B cell (primary cell): ENCODE results near the gene DNAJC11. TPM values are rescaled to one million over a fixed set of nuclear protein-coding genes. Genes with fewer than 3 reads are reported as not detected.

ENCODE experiments used
- ATAC-seq: fragments of 200-7000 bp; cut with Tn5 transposase; one replicate; pipeline ENCODE4 v1.10.0; 2021; ENCODE audit warnings: low read depth, mild to moderate bottlenecking, moderate number of reproducible peaks, moderate library complexity
- CTCF ChIA-PET: fragments of 350-600 bp; sonication (Branson Sonifier 250); formaldehyde crosslinking; loops from one replicate; lab custom pipeline; 2021; ENCODE audit warnings: antibody characterized with exemption, inconsistent platforms; lab: Charles Lee
- POLR2A ChIA-PET: fragments of 350-600 bp; sonication (Branson Sonifier 250); formaldehyde crosslinking; loops from one replicate; lab custom pipeline; 2021; ENCODE audit warnings: antibody characterized with exemption; lab: Charles Lee
- DNase-seq: peaks from one replicate; pipeline ENCODE4 v3.0.0; 2013
- H2AFZ ChIP-seq: 2 replicates; pipeline ENCODE4 v1.6.1; 2012; ENCODE audit warnings: mild to moderate bottlenecking, low read depth, low read length; ENCODE audit not compliant: insufficient read depth, poor library complexity, severe bottlenecking
- H3K27ac ChIP-seq, 2 donors: 1 replicate in 1 of 2; 2 replicates in 1 of 2; pipeline ENCODE4 v1.5.1; 2012 to 2013; ENCODE audit warnings: low read length in 2 of 2, mild to moderate bottlenecking in 2 of 2, moderate library complexity in 1 of 2
- H3K27me3 ChIP-seq, 4 experiments: fragments of 200-600 bp in 1 of 4; sonication (generic) in 1 of 4; replicated peaks in 1 of 4; 1 replicate in 2 of 4; 2 replicates in 2 of 4; pipeline versions ENCODE4 v1.6.1 to v1.7.0; 2013 to 2016; ENCODE audit warnings: low read length in 3 of 4, mild to moderate bottlenecking in 2 of 4, mixed read lengths in 1 of 4, moderate library complexity in 1 of 4; ENCODE audit not compliant: insufficient read depth in 4 of 4, control insufficient read depth in 3 of 4; ENCODE audit errors: control extremely low read depth in 1 of 4
- H3K36me3 ChIP-seq, 2 experiments: replicated peaks in 1 of 2; 1 replicate in 1 of 2; 2 replicates in 1 of 2; pipeline versions ENCODE4 v1.6.1 to v1.7.1; 2013; ENCODE audit warnings: low read length in 1 of 2; ENCODE audit not compliant: insufficient read depth in 2 of 2, control insufficient read depth in 1 of 2; ENCODE audit errors: control extremely low read depth in 1 of 2, extremely low read depth in 1 of 2
- H3K4me1 ChIP-seq, 2 donors: fragments of 200-600 bp in 1 of 2; sonication (generic) in 1 of 2; 1 replicate in 1 of 2; 2 replicates in 1 of 2; pipeline versions ENCODE4 v1.5.1 to v1.6.1; 2013 to 2017; ENCODE audit warnings: low read length in 2 of 2; ENCODE audit not compliant: control insufficient read depth in 2 of 2, insufficient read depth in 2 of 2
- H3K4me2 ChIP-seq: replicated peaks from 2 replicates; pipeline ENCODE3; 2012; ENCODE audit warnings: mild to moderate bottlenecking, low read depth, low read length; ENCODE audit not compliant: poor library complexity, severe bottlenecking
- H3K4me3 ChIP-seq, 5 experiments: fragments of 200-600 bp in 1 of 5; sonication (generic) in 1 of 5; 1 replicate in 3 of 5; 2 replicates in 2 of 5; pipeline versions ENCODE4 v1.5.1 to v1.7.0; 2011 to 2016; ENCODE audit warnings: low read length in 4 of 5, mild to moderate bottlenecking in 4 of 5, low read depth in 2 of 5, control low read depth in 1 of 5, moderate library complexity in 1 of 5; ENCODE audit not compliant: insufficient read depth in 1 of 5; ENCODE audit errors: control extremely low read depth in 1 of 5, extremely low read depth in 1 of 5
- H3K79me2 ChIP-seq: fragments of 200-600 bp; sonication (generic); one replicate; pipeline ENCODE4 v1.6.0; 2016; ENCODE audit warnings: low read length; ENCODE audit not compliant: control insufficient read depth, insufficient read depth
- H3K9ac ChIP-seq: fragments of 200-600 bp; sonication (generic); 2 replicates; pipeline ENCODE4 v1.6.1; 2017; ENCODE audit warnings: mild to moderate bottlenecking, low read length, moderate library complexity
- H3K9me3 ChIP-seq, 3 donors: one replicate each; pipeline versions ENCODE4 v1.6.1 to v1.7.1; 2013; ENCODE audit warnings: low read length in 2 of 3; ENCODE audit not compliant: control insufficient read depth in 2 of 3, insufficient read depth in 1 of 3; ENCODE audit errors: control extremely low read depth in 1 of 3
- H4K20me1 ChIP-seq: 2 replicates; pipeline ENCODE4 v1.6.0; 2012; ENCODE audit warnings: mild to moderate bottlenecking, low read length; ENCODE audit not compliant: insufficient read depth, control insufficient read depth, poor library complexity, severe bottlenecking
- H3K27ac Mint-ChIP-seq: one replicate; pipeline ENCODE4 v1.8.0; 2021; ENCODE audit warnings: mixed read lengths
- H3K27me3 Mint-ChIP-seq: one replicate; pipeline ENCODE4 v1.8.0; 2021; ENCODE audit warnings: mixed read lengths
- H3K4me1 Mint-ChIP-seq: one replicate; pipeline ENCODE4 v1.8.0; 2021; ENCODE audit warnings: mixed read lengths
- H3K4me3 Mint-ChIP-seq: one replicate; pipeline ENCODE4 v1.8.0; 2021; ENCODE audit warnings: mixed read lengths
- H3K9me3 Mint-ChIP-seq: one replicate; pipeline ENCODE4 v1.8.0; 2022; ENCODE audit warnings: mixed read lengths; ENCODE audit not compliant: insufficient read depth
- CTCF ChIP-seq: fragments of 200-600 bp; IDR thresholded peaks from one replicate; pipeline ENCODE4 v1.8.0; 2022; ENCODE audit warnings: antibody characterized with exemption, mild to moderate bottlenecking
- EZH2 ChIP-seq: IDR thresholded peaks from 2 replicates; pipeline ENCODE4 v1.6.1; 2012; ENCODE audit warnings: borderline replicate concordance, low read depth, mild to moderate bottlenecking, moderate library complexity, low read length; ENCODE audit not compliant: insufficient read depth, poor library complexity, severe bottlenecking
- WGBS: methylation state at CpG from one replicate; pipeline ENCODE4 v1.1.5; 2013; ENCODE audit warnings: missing lambda C conversion rate; ENCODE audit not compliant: insufficient coverage; 5-methylcytosine and 5-hydroxymethylcytosine counted together
- intact Hi-C: fragments of 100-400 bp; cut with micrococcal nuclease; formaldehyde crosslinking; loops from one replicate; pipeline ENCODE4 v1.10.0; 2022
- polyA plus RNA-seq: library from polyadenylated mRNA; depleted of rRNA; stranded (reverse); fragments of >200 nt; gene quantifications from 2 replicates; pipeline ENCODE4 v1.2.3, GENCODE V29; 2012
- total RNA-seq, 2 donors: library from RNA; stranded (reverse); fragments of 120-200 nt in 1 of 2; gene quantifications; 1 replicate in 1 of 2; 2 replicates in 1 of 2; pipeline versions ENCODE4 v1.2.3 to v1.2.4, GENCODE V29; 2013 to 2022

DNAJC11 gene
- total and polyA plus RNA-seq, 2 donors (not counting 1 experiment from before 2014, with no cell fraction given), result 29.2 to 51.6 TPM

- ATAC-seq, result peak; percentile 69
- CTCF ChIA-PET, result interaction anchor here (1.1 to 5.4 kb wide), 4 partner anchors 13 to 48 kb away, joined by 3 to 33 read pairs (median 12); partner anchors contain the start of genes NOL9, TAS1R1 and THAP3
- H3K4me1 ChIP-seq, result peaks cover 29 to 43% of the 10 kb centered on the region in 2 donors
Observed at GRCh38 chr1:6602669-6603237, 98.9 kb downstream of the DNAJC11 start, which contains the start of gene KLHL21. TSS of gene KLHL21 (minus strand) at chr1:6602869. CDS start at chr1:6602817, 52 bp downstream.

More at GRCh38 chr1:6602669-6603237, 98.9 kb downstream of the DNAJC11 start, which contains the start of gene KLHL21:
- Histone ChIP-seq H3K9ac (peak within 1 kb of the TSS; percentile 78), H4K20me1 (peaks cover 34% of the 10 kb centered on the region), H3K4me2 (peak within 1 kb of the TSS; percentile 100), H3K27ac (peak within 1 kb of the TSS; percentile 94 to 95), H3K79me2 (peaks cover 40% of the 10 kb centered on the region), H3K36me3 (peaks cover 0 to 3% of the 10 kb centered on the region in 2 experiments), H2AFZ (peak within 1 kb of the TSS; percentile 89), H3K4me3 (peak within 1 kb of the TSS; percentile 68 to 94 (median 82)), H3K9me3 (no peaks in the 10 kb centered on the region), H3K27me3 (no peaks in the 10 kb centered on the region)
- Mint-ChIP-seq H3K27ac (peak within 1 kb of the TSS; percentile 99), H3K4me3 (peak within 1 kb of the TSS; percentile 93), H3K27me3 (no peaks in the 10 kb centered on the region), H3K9me3 (no peaks in the 10 kb centered on the region), H3K4me1 (peaks cover 38% of the 10 kb centered on the region)
- TF ChIP-seq EZH2, result no peak
- TF ChIP-seq CTCF, result no peak
- under 1% methylated on average over 83 of the region's 84 CpGs for WGBS
- intact Hi-C loops, result loop anchor here (1.0 to 2.0 kb wide), 6 partner anchors 11 to 182 kb away; partner anchors contain the start of genes CAMTA1, DNAJC11, NOL9 and PHF13
- POLR2A ChIA-PET, result interaction anchor here (0.5 to 3.4 kb wide), 7 partner anchors 9 to 48 kb away, joined by 3 to 21 read pairs (median 8); partner anchors contain the start of genes NOL9, PHF13, TAS1R1 and THAP3
- peak; percentile 90 for DNase-seq
